Type B pancreatic cell (in vitro differentiated cells): ENCODE results near the gene FILIP1. TPM values are rescaled to one million over a fixed set of nuclear protein-coding genes. Genes with fewer than 3 reads are reported as not detected.

Source experiments
- DNase-seq: peaks from one replicate; pipeline ENCODE4 v3.0.0; 2021; ENCODE audit warnings: mixed read lengths; ENCODE audit not compliant: unreplicated experiment; ENCODE audit errors: extremely low spot score
- H3K27ac Mint-ChIP-seq: 2 replicates; pipeline ENCODE4 v1.8.0; 2021; ENCODE audit warnings: mild to moderate bottlenecking, mixed read lengths
- H3K27me3 Mint-ChIP-seq: 2 replicates; pipeline ENCODE4 v1.8.0; 2021; ENCODE audit warnings: mixed read lengths
- H3K36me3 Mint-ChIP-seq: 2 replicates; pipeline ENCODE4 v1.8.0; 2021; ENCODE audit warnings: mixed read lengths
- H3K4me1 Mint-ChIP-seq: one replicate; pipeline ENCODE4 v1.8.0; 2021; ENCODE audit warnings: mixed read lengths; ENCODE audit not compliant: unreplicated experiment
- H3K4me3 Mint-ChIP-seq: 2 replicates; pipeline ENCODE4 v1.8.0; 2021; ENCODE audit warnings: mild to moderate bottlenecking, mixed read lengths
- H3K9me3 Mint-ChIP-seq: 2 replicates; pipeline ENCODE4 v1.8.0; 2021; ENCODE audit warnings: mixed read lengths
- total RNA-seq: library from RNA; stranded (reverse); gene quantifications from 2 replicates; pipeline ENCODE4 v1.2.1, GENCODE V29; 2021; ENCODE audit warnings: low replicate concordance
- TF ChIP-seq, protein P1 (sequence below): fragments of 200-600 bp; sonication (generic); conservative IDR thresholded peaks from 2 replicates; pipeline ENCODE4 v1.5.0; 2021; ENCODE audit warnings: antibody characterized with exemption, mild to moderate bottlenecking

Gene FILIP1
- total RNA-seq, 1 donor from 2014 or later: 5.0 TPM

DNA sequence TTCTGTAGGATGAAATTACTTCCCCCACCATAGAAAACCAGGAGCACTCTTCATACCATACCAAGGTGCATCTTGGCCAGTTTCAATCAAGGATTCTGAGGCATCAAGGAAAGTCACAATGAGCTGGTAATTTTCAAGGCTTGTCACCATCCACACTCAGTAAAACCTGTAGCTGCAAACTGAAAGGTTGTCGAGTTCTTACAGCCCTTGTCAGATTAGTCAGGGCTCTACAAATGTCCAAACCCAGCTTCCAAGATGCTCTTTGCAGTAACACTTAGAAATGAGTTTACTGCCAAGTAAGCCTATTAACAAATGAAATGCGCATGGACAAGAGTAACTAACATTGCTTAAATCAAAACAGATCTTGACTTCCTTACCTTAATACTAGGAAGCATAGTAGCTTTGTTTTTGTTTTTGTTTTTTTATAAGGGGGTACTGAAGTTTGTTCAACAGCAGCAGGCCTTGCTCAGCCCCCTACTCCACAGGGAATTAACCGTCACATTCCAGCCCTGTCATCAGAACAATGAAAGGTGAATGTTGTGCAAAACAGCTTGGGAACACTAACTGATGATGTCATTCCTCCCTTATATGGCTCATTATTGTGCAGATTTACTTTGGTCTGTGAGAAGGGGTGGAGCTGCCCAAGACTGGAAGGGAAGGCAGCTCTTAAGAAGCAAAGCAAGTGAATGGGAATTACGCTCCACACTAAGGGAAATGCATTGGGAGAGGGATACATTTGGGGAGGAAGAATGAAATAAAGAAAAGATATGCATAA is 159.1 kb downstream of the FILIP1 start:
- TF ChIP-seq, protein P1, sequence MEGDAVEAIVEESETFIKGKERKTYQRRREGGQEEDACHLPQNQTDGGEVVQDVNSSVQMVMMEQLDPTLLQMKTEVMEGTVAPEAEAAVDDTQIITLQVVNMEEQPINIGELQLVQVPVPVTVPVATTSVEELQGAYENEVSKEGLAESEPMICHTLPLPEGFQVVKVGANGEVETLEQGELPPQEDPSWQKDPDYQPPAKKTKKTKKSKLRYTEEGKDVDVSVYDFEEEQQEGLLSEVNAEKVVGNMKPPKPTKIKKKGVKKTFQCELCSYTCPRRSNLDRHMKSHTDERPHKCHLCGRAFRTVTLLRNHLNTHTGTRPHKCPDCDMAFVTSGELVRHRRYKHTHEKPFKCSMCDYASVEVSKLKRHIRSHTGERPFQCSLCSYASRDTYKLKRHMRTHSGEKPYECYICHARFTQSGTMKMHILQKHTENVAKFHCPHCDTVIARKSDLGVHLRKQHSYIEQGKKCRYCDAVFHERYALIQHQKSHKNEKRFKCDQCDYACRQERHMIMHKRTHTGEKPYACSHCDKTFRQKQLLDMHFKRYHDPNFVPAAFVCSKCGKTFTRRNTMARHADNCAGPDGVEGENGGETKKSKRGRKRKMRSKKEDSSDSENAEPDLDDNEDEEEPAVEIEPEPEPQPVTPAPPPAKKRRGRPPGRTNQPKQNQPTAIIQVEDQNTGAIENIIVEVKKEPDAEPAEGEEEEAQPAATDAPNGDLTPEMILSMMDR: no peak
- H3K9me3 Mint-ChIP-seq: no peaks in the 10 kb centered on the region
- H3K36me3 Mint-ChIP-seq: no peaks in the 10 kb centered on the region
- H3K27ac Mint-ChIP-seq: peak overlapping the region; percentile 6
- peaks cover 24% of the 10 kb centered on the region for H3K4me1 Mint-ChIP-seq
- H3K27me3 Mint-ChIP-seq: no peaks in the 10 kb centered on the region
- H3K4me3 Mint-ChIP-seq: peak overlapping the region; percentile 50
- DNase-seq: no peak

DNA sequence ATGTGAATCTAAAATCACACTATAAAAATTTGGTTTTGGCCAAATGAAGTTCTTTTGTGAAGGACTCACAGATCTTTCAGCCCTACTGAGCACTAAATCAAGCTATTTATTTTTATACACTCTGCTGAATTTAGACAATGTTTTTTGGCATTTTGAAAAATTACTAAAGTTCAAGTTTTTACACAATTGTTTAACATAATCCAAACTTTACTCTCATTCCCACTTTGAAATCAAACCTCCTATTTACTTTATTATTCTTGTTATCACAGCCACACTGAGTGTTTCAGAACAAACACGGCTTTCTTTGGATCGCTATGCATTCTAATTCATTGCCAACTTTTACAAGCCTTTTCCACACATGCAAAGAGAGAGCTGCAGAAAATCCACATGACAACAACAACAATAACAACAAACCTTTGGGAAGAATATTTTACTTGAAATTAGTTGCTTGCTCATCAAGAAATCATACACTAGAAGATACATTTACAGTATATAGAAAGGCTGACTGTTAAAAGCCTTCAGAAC is 159.9 kb downstream of the FILIP1 start:
- DNase-seq: no peak
- H3K36me3 Mint-ChIP-seq: no peaks in the 10 kb centered on the region
- H3K27ac Mint-ChIP-seq: no peak overlapping the region
- no peak overlapping the region for H3K4me3 Mint-ChIP-seq
- H3K27me3 Mint-ChIP-seq: no peaks in the 10 kb centered on the region
- H3K9me3 Mint-ChIP-seq: no peaks in the 10 kb centered on the region
- TF ChIP-seq, protein P1: no peak
- H3K4me1 Mint-ChIP-seq: peaks cover 24% of the 10 kb centered on the region

DNA sequence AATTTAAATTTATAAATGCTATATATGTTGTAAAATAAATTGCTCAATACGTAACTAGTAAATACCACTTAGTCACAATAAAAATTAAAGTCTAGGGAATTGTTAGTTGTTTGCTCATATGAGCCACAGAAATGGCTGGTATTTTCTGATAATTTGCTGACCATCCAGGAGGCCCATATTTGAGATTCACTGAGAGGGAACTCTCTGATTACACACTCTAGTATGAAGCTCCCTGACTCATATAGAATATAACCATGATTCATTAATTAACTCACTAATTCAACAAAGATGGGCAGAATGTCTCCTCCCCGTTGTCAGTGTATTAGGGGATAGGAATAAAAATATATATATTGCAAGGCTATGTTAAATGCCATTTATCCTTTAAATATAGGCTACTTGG is 162.4 kb downstream of the FILIP1 start:
- Mint-ChIP-seq H3K27ac (no peak overlapping the region), H3K4me3 (no peak overlapping the region), H3K36me3 (no peaks in the 10 kb centered on the region), H3K4me1 (peaks cover 14% of the 10 kb centered on the region), H3K9me3 (no peaks in the 10 kb centered on the region), H3K27me3 (no peaks in the 10 kb centered on the region)
- TF ChIP-seq, protein P1: no peak
- no peak for DNase-seq

DNA sequence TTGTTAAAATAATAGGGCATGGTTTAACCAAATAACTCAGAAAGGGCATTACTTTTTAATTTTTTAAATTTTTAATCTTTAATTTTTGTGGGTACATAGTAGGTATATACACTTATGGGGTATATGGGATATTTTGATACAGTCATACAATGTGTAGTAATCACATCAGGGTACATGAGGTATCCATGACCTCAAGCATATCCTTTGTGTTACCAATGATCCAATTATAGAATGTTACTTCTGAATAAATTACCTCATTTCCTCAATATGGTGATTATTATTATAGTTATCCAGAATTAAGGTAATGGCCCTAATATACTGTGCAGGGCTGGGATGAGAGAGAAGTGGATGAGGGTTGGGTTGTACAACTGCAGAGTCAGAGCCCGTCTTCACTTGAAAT is 163.9 kb downstream of the FILIP1 start:
- Mint-ChIP-seq H3K27ac (no peak overlapping the region), H3K36me3 (no peaks in the 10 kb centered on the region), H3K4me1 (peaks cover 3% of the 10 kb centered on the region), H3K4me3 (no peak overlapping the region), H3K9me3 (no peaks in the 10 kb centered on the region), H3K27me3 (no peaks in the 10 kb centered on the region)
- DNase-seq: no peak
- TF ChIP-seq, protein P1: no peak

DNA sequence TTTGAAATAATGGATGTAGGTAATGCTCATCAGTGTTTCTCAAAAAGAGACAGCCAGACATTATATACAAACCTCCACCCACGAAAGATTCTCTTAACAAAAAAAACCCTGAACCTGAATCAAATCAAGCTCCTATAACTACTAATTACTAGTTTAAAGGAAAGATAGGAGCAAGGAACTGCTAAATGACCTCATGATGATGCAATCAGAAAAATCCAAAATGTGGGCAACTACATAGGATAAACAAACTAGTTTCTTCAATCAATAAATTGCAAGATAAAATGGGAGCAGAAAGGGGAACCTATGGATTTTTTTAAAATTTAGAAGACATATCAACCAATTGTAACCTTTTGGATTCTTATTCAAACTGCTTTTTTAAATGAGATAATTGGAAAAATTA is 165.8 kb downstream of the FILIP1 start:
- H3K4me3 Mint-ChIP-seq: no peak overlapping the region
- no peaks in the 10 kb centered on the region for H3K36me3 Mint-ChIP-seq
- no peaks in the 10 kb centered on the region for H3K4me1 Mint-ChIP-seq
- TF ChIP-seq, protein P1: no peak
- H3K27me3 Mint-ChIP-seq: no peaks in the 10 kb centered on the region
- no peak for DNase-seq
- H3K27ac Mint-ChIP-seq: no peak overlapping the region
- no peaks in the 10 kb centered on the region for H3K9me3 Mint-ChIP-seq
